H9 (cell line): ENCODE results near the gene SLC10A3. TPM values are rescaled to one million over a fixed set of nuclear protein-coding genes. Genes with fewer than 3 reads are reported as not detected.
A peak's percentile ranks its signal among the peaks of the same experiment; 100 is the strongest.

ENCODE experiments used
- DNase-seq: peaks from one replicate; pipeline ENCODE4 v3.0.0-alpha.2; 2017
- H2AFZ ChIP-seq: one replicate; pipeline ENCODE4 v1.6.1; 2013; ENCODE audit warnings: mild to moderate bottlenecking, low read length, control low read depth, moderate library complexity
- H2AK5ac ChIP-seq: 2 replicates; pipeline ENCODE4 v1.6.1; 2013; ENCODE audit warnings: low read length, control low read depth, mixed read lengths; ENCODE audit not compliant: insufficient read length
- H2BK120ac ChIP-seq: one replicate; pipeline ENCODE4 v1.6.1; 2013; ENCODE audit warnings: low read depth, mild to moderate bottlenecking, low read length, control low read depth, inconsistent platforms; ENCODE audit not compliant: poor library complexity, severe bottlenecking
- H2BK12ac ChIP-seq: 2 replicates; pipeline ENCODE4 v1.6.1; 2013; ENCODE audit warnings: low read length, control low read depth, mixed read lengths, low read depth; ENCODE audit not compliant: insufficient read length
- H2BK15ac ChIP-seq: 2 replicates; pipeline ENCODE4 v1.6.1; 2013; ENCODE audit warnings: low read depth, low read length, control low read depth
- H2BK20ac ChIP-seq: one replicate; pipeline ENCODE4 v1.6.1; 2013; ENCODE audit warnings: low read depth, mild to moderate bottlenecking, low read length, control low read depth, inconsistent platforms; ENCODE audit not compliant: poor library complexity, severe bottlenecking
- H2BK5ac ChIP-seq: 2 replicates; pipeline ENCODE4 v1.6.1; 2013; ENCODE audit warnings: low read length, control low read depth, mixed read lengths; ENCODE audit not compliant: insufficient read length
- H3K14ac ChIP-seq: 2 replicates; pipeline ENCODE4 v1.6.1; 2013; ENCODE audit warnings: low read length, control low read depth; ENCODE audit not compliant: insufficient read depth
- H3K18ac ChIP-seq: 2 replicates; pipeline ENCODE4 v1.6.1; 2013; ENCODE audit warnings: low read depth, mild to moderate bottlenecking, mixed read lengths, low read length, control low read depth; ENCODE audit not compliant: insufficient read length
- H3K23ac ChIP-seq: 2 replicates; pipeline ENCODE4 v1.6.1; 2013; ENCODE audit warnings: low read length, control low read depth, mixed read lengths, low read depth; ENCODE audit not compliant: insufficient read length
- H3K23me2 ChIP-seq: 2 replicates; pipeline ENCODE4 v1.6.1; 2013; ENCODE audit warnings: low read depth, mild to moderate bottlenecking, mixed read lengths, low read length, control low read depth; ENCODE audit not compliant: insufficient read length, poor library complexity, severe bottlenecking
- H3K27ac ChIP-seq: 2 replicates; pipeline ENCODE4 v1.5.1; 2013; ENCODE audit warnings: low read length, control low read depth, mixed read lengths, low read depth; ENCODE audit not compliant: insufficient read length
- H3K27me3 ChIP-seq: 2 replicates; pipeline ENCODE4 v1.6.1; 2013; ENCODE audit warnings: low read length, control low read depth, inconsistent platforms; ENCODE audit not compliant: insufficient read depth
- H3K4ac ChIP-seq: 2 replicates; pipeline ENCODE4 v1.6.1; 2013; ENCODE audit warnings: low read depth, mild to moderate bottlenecking, control low read depth, inconsistent platforms, low read length, moderate library complexity
- H3K4me1 ChIP-seq: 2 replicates; pipeline ENCODE4 v1.6.1; 2013; ENCODE audit warnings: low read length, control low read depth, inconsistent platforms; ENCODE audit not compliant: insufficient read depth
- H3K4me2 ChIP-seq: 2 replicates; pipeline ENCODE4 v1.6.1; 2013; ENCODE audit warnings: low read length, control low read depth, mixed read lengths; ENCODE audit not compliant: insufficient read length, insufficient read depth
- H3K56ac ChIP-seq: 2 replicates; pipeline ENCODE4 v1.6.1; 2013; ENCODE audit warnings: low read depth, mild to moderate bottlenecking, mixed read lengths, low read length, control low read depth; ENCODE audit not compliant: insufficient read length
- H3K79me1 ChIP-seq: 2 replicates; pipeline ENCODE4 v1.6.1; 2013; ENCODE audit warnings: low read depth, mild to moderate bottlenecking, moderate library complexity, low read length, control low read depth, inconsistent platforms; ENCODE audit not compliant: insufficient read depth, poor library complexity, severe bottlenecking
- H3K79me2 ChIP-seq: 2 replicates; pipeline ENCODE4 v1.6.1; 2013; ENCODE audit warnings: low read length, control low read depth, inconsistent platforms; ENCODE audit not compliant: insufficient read depth
- H3K9ac ChIP-seq: 2 replicates; pipeline ENCODE4 v1.6.1; 2013; ENCODE audit warnings: low read length, control low read depth, mixed read lengths; ENCODE audit not compliant: insufficient read length; ENCODE audit errors: extremely low read depth
- H3K9me3 ChIP-seq: one replicate; pipeline ENCODE4 v1.6.1; 2013; ENCODE audit warnings: low read depth, low read length, inconsistent platforms; ENCODE audit not compliant: control insufficient read depth
- H3T11ph ChIP-seq: one replicate; pipeline ENCODE4 v1.6.1; 2013; ENCODE audit warnings: mild to moderate bottlenecking, low read length, control low read depth, inconsistent platforms
- H4K20me1 ChIP-seq: one replicate; pipeline ENCODE4 v1.6.1; 2013; ENCODE audit not compliant: control insufficient read depth, insufficient read length, insufficient read depth
- H4K5ac ChIP-seq: 2 replicates; pipeline ENCODE4 v1.6.1; 2013; ENCODE audit warnings: low read depth, mild to moderate bottlenecking, mixed read lengths, low read length, control low read depth; ENCODE audit not compliant: insufficient read length
- H4K8ac ChIP-seq: replicated peaks from 2 replicates; pipeline ENCODE4 v1.6.1; 2013; ENCODE audit warnings: low read length, control low read depth, mixed read lengths, low read depth; ENCODE audit not compliant: insufficient read length
- H4K91ac ChIP-seq: 2 replicates; pipeline ENCODE4 v1.6.1; 2013; ENCODE audit warnings: low read depth, mild to moderate bottlenecking, moderate library complexity, mixed read lengths, low read length, control low read depth; ENCODE audit not compliant: insufficient read length
- H3K27ac Mint-ChIP-seq, 3 experiments: 2 replicates in 2 of 3; 3 replicates in 1 of 3; pipeline ENCODE4 v1.8.0; 2020 to 2021; ENCODE audit warnings: mixed read lengths in 3 of 3, mild to moderate bottlenecking in 1 of 3, moderate library complexity in 1 of 3
- H3K27me3 Mint-ChIP-seq: 2 replicates; pipeline ENCODE4 v1.8.0; 2021; ENCODE audit warnings: low read depth, mild to moderate bottlenecking, moderate library complexity, mixed read lengths
- H3K36me3 Mint-ChIP-seq, 3 experiments: 2 replicates in 2 of 3; 3 replicates in 1 of 3; pipeline ENCODE4 v1.8.0; 2020 to 2021; ENCODE audit warnings: low read depth in 3 of 3, mixed read lengths in 3 of 3; ENCODE audit not compliant: insufficient read depth in 1 of 3
- H3K4me1 Mint-ChIP-seq, 2 experiments: 2 replicates each; pipeline ENCODE4 v1.8.0; 2020; ENCODE audit warnings: mixed read lengths in 2 of 2
- H3K4me3 Mint-ChIP-seq, 2 experiments: 2 replicates in 1 of 2; 3 replicates in 1 of 2; pipeline ENCODE4 v1.8.0; 2020 to 2021; ENCODE audit warnings: mild to moderate bottlenecking in 2 of 2, mixed read lengths in 2 of 2, moderate library complexity in 1 of 2
- H3K9me3 Mint-ChIP-seq, 2 experiments: 2 replicates in 1 of 2; 3 replicates in 1 of 2; pipeline ENCODE4 v1.8.0; 2020; ENCODE audit warnings: mild to moderate bottlenecking in 2 of 2, mixed read lengths in 2 of 2, moderate library complexity in 1 of 2
- CTCF ChIP-seq: fragments of 200-600 bp; sonication (generic); conservative IDR thresholded peaks from 3 replicates; pipeline ENCODE4 v1.8.0; 2021; ENCODE audit warnings: antibody characterized with exemption, mild to moderate bottlenecking
- WGBS: extraction: QIAGEN DNeasy Blood & Tissue Kit; methylation state at CpG from one replicate; pipeline ENCODE4 v1.1.7; 2013; ENCODE audit warnings: missing lambda C conversion rate, low lambda C conversion rate, mixed read lengths; ENCODE audit not compliant: insufficient read length; ENCODE audit errors: extremely low coverage; 5-methylcytosine and 5-hydroxymethylcytosine counted together
- total RNA-seq: library from RNA; stranded (reverse); gene quantifications from 2 replicates; pipeline ENCODE4 v1.2.1, GENCODE V29; 2021

Gene SLC10A3
- total RNA-seq, 1 experiment from 2014 or later = 8.8 TPM

GRCh38 chrX:154526901-154527675 lies 36.7 kb upstream of the SLC10A3 start:
- Histone ChIP-seq H2BK5ac (no peak overlapping the region), H3K4ac (no peak overlapping the region), H3K14ac (no peak overlapping the region), H4K20me1 (no peaks in the 10 kb centered on the region), H3K79me1 (no peaks in the 10 kb centered on the region), H2BK15ac (no peak overlapping the region), H4K8ac (no peak overlapping the region), H3K9me3 (peaks cover 14% of the 10 kb centered on the region), H3K4me2 (no peak overlapping the region), H3K56ac (no peak overlapping the region), H4K5ac (no peak overlapping the region), H2BK20ac (no peak overlapping the region), H2AK5ac (no peak overlapping the region), H4K91ac (no peak overlapping the region), H3K4me1 (no peaks in the 10 kb centered on the region), H3K23ac (no peak overlapping the region), H3K9ac (peak overlapping the region; percentile 54), H3K27me3 (no peaks in the 10 kb centered on the region), H2AFZ (no peak overlapping the region), H2BK12ac (no peak overlapping the region), H3K18ac (no peak overlapping the region), H3T11ph (no peak overlapping the region), H2BK120ac (no peak overlapping the region), H3K23me2 (peaks cover 3% of the 10 kb centered on the region), H3K27ac (no peak overlapping the region), H3K79me2 (no peaks in the 10 kb centered on the region)
- no CpG with 5 or more reads among the region's 15 CpGs for WGBS
- Mint-ChIP-seq H3K27ac (peak overlapping the region in 2 of 3 experiments; percentile 58 to 64; a peak in 2 of 7 replicates), H3K36me3 (peaks cover 3 to 17% (median 11%) of the 10 kb centered on the region in 3 experiments; a peak in 6 of 7 replicates), H3K4me1 (peaks cover 3 to 4% of the 10 kb centered on the region in 2 experiments; a peak in 3 of 4 replicates), H3K27me3 (peaks cover 49% of the 10 kb centered on the region), H3K4me3 (peak overlapping the region; percentile 41 to 68; a peak in 4 of 5 replicates), H3K9me3 (peaks cover 64 to 66% of the 10 kb centered on the region in 2 experiments)
- peak; percentile 55; the same call in 2 of the 3 replicates for TF ChIP-seq CTCF
- peak; percentile 83 for DNase-seq
